HepG2 (cell line): ENCODE data around the gene ANAPC2. TPM values are rescaled to one million over a fixed set of nuclear protein-coding genes. Genes with fewer than 3 reads are reported as not detected.

Source experiments
- HNRNPUL1 ChIP-seq: fragments of 200-400 bp; formaldehyde crosslinking; IDR thresholded peaks from 2 replicates; pipeline ENCODE4 v1.6.1; 2017; ENCODE audit warnings: low read depth, mild to moderate bottlenecking, low read length, moderate library complexity
- MIER2 ChIP-seq: IDR thresholded peaks from 2 replicates; pipeline ENCODE4 v1.6.1; 2016; ENCODE audit warnings: missing biosample characterization, missing genetic modification reagents
- NCOA2 ChIP-seq: sonication (generic); formaldehyde crosslinking; IDR thresholded peaks from 2 replicates; pipeline ENCODE4 v1.8.0; 2022; ENCODE audit warnings: inconsistent platforms
- RFXAP ChIP-seq: sonication (generic); formaldehyde crosslinking; IDR thresholded peaks from 2 replicates; pipeline ENCODE4 v1.4.0; 2020; ENCODE audit warnings: missing genetic modification reagents, borderline replicate concordance
- SNRNP70 ChIP-seq: fragments of 200-400 bp; formaldehyde crosslinking; IDR thresholded peaks from 2 replicates; pipeline ENCODE4 v1.6.1; 2017; ENCODE audit warnings: mild to moderate bottlenecking, low read depth, low read length, moderate library complexity
- ZKSCAN8 ChIP-seq: IDR thresholded peaks from 2 replicates; pipeline ENCODE4 v1.6.1; 2016; ENCODE audit warnings: borderline replicate concordance, missing genetic modification reagents, missing compliant biosample characterization
- ZNF343 ChIP-seq: sonication (generic); formaldehyde crosslinking; IDR thresholded peaks from 2 replicates; pipeline ENCODE4 v1.4.0; 2020; ENCODE audit warnings: mild to moderate bottlenecking, missing genetic modification reagents
- ZNF350 ChIP-seq: sonication (generic); formaldehyde crosslinking; IDR thresholded peaks from 2 replicates; pipeline ENCODE4 v1.4.0; 2020; ENCODE audit warnings: mild to moderate bottlenecking, low read depth, missing genetic modification reagents, borderline replicate concordance
- ZNF567 ChIP-seq: sonication (generic); formaldehyde crosslinking; IDR thresholded peaks from 2 replicates; pipeline ENCODE4 v1.8.1; 2023; ENCODE audit warnings: mild to moderate bottlenecking, missing genetic modification reagents, borderline replicate concordance
- ZNF737 ChIP-seq: sonication (generic); formaldehyde crosslinking; IDR thresholded peaks from 2 replicates; pipeline ENCODE4 v1.5.0; 2020; ENCODE audit warnings: missing genetic modification reagents, mild to moderate bottlenecking, borderline replicate concordance
- ZNF891 ChIP-seq: sonication (generic); formaldehyde crosslinking; IDR thresholded peaks from 2 replicates; pipeline ENCODE4 v1.5.0; 2020; ENCODE audit warnings: mild to moderate bottlenecking, missing genetic modification reagents
- ZSCAN29 ChIP-seq: sonication (generic); formaldehyde crosslinking; conservative IDR thresholded peaks from 2 replicates; pipeline ENCODE4 v1.4.0; 2020; ENCODE audit warnings: mild to moderate bottlenecking, missing genetic modification reagents
- polyA plus RNA-seq, 8 experiments: library from polyadenylated mRNA; depleted of rRNA in 3 of 8; stranded (reverse) in 7 of 8; unstranded in 1 of 8; fragments of >200 nt; fragmentation: Illumina TruSeq in 4 of 8; extraction: Trizol in 4 of 8; gene quantifications; 2 replicates each; pipeline versions ENCODE4 v1.2.1 to v1.2.3, GENCODE V29; 2011 to 2016; ENCODE audit warnings: low read depth in 4 of 8, missing spikeins in 1 of 8, mixed read lengths in 1 of 8; ENCODE audit not compliant: insufficient read depth in 1 of 8
- total RNA-seq, 5 experiments: library from RNA; depleted of rRNA; stranded (reverse); fragments of >200 nt; fragmentation: Illumina TruSeq; extraction: Trizol; gene quantifications; 2 replicates each; pipeline ENCODE4 v1.2.3, GENCODE V29; 2016; ENCODE audit warnings: low read depth in 1 of 5
- TF ChIP-seq, protein P1 (sequence below): sonication (generic); formaldehyde crosslinking; IDR thresholded peaks from 2 replicates; pipeline ENCODE4 v1.4.0; 2020; ENCODE audit warnings: missing genetic modification reagents, borderline replicate concordance
- TF ChIP-seq, protein P2 (sequence below), 2 experiments: sonication (generic) in 1 of 2; formaldehyde crosslinking in 1 of 2; IDR thresholded peaks; 2 replicates each; pipeline versions ENCODE4 v1.4.0 to v1.6.1; 2016 to 2020; ENCODE audit warnings: borderline replicate concordance in 1 of 2, low read depth in 1 of 2, mild to moderate bottlenecking in 1 of 2, missing genetic modification reagents in 1 of 2
- TF ChIP-seq, protein P3 (sequence below), 2 experiments: sonication (generic) in 1 of 2; formaldehyde crosslinking in 1 of 2; IDR thresholded peaks; 2 replicates each; pipeline versions ENCODE4 v1.4.0 to v1.6.1; 2018 to 2020; ENCODE audit warnings: missing genetic modification reagents in 2 of 2, borderline replicate concordance in 1 of 2, low read depth in 1 of 2, mild to moderate bottlenecking in 1 of 2, missing biosample characterization in 1 of 2

The ANAPC2 gene
- total and polyA plus RNA-seq, 2 of the 13 experiments (the other 11 are each of a cell fraction or from before 2014, with no cell fraction given) = 12.3 to 15.4 TPM

DNA sequence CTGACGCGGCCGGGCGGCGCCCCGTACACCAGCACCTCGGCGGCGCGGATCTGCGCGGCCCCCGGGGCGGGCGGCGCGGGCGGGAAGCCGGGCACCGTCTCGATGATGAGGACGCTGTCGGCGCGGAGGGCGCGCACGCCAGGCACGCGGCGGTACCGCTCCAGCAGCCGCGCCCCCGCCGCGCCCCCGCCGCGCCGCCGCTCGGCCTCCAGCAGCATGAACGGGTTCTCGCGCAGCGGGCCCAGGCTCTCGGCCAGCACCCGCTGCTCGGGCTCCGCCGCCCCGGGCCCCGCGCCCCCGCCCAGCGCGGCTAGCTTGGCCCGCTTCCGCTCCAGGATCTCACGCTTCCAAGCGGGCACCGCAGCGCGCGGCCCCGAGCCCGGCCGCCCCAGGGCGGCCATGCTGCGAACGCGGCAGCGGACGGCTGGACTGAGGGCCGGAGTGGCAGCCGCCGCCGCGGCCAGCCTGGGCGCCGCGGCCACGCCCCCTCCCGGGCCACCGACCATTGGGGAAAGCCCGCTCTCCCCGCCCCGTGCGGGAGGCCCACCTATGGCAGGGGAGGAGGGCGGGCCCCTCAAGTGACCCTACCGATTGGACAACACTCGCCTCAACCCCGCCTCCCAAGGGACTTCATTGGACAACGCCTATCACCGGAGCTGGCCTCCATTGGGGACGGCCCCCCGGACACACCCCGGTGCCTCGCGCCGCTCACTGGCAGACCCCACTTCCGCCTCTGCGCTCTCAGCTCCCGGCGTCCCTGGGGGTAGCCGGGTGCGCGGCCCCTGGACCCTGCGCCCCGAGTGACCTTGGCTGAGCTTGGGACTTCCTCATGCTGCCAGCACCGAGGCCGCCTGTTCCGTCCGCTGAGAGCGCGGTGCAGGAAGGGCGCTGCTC lies 12.2 kb upstream of the ANAPC2 start, which contains the start of gene TPRN (continued):
- TF ChIP-seq, protein P1, sequence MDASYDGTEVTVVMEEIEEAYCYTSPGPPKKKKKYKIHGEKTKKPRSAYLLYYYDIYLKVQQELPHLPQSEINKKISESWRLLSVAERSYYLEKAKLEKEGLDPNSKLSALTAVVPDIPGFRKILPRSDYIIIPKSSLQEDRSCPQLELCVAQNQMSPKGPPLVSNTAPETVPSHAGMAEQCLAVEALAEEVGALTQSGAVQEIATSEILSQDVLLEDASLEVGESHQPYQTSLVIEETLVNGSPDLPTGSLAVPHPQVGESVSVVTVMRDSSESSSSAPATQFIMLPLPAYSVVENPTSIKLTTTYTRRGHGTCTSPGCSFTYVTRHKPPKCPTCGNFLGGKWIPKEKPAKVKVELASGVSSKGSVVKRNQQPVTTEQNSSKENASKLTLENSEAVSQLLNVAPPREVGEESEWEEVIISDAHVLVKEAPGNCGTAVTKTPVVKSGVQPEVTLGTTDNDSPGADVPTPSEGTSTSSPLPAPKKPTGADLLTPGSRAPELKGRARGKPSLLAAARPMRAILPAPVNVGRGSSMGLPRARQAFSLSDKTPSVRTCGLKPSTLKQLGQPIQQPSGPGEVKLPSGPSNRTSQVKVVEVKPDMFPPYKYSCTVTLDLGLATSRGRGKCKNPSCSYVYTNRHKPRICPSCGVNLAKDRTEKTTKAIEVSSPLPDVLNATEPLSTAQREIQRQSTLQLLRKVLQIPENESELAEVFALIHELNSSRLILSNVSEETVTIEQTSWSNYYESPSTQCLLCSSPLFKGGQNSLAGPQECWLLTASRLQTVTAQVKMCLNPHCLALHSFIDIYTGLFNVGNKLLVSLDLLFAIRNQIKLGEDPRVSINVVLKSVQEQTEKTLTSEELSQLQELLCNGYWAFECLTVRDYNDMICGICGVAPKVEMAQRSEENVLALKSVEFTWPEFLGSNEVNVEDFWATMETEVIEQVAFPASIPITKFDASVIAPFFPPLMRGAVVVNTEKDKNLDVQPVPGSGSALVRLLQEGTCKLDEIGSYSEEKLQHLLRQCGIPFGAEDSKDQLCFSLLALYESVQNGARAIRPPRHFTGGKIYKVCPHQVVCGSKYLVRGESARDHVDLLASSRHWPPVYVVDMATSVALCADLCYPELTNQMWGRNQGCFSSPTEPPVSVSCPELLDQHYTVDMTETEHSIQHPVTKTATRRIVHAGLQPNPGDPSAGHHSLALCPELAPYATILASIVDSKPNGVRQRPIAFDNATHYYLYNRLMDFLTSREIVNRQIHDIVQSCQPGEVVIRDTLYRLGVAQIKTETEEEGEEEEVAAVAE (CRISPR knock-in tag) = peak; percentile 88; the same call in 1 of the 2 replicates
- TF ChIP-seq, protein P2, sequence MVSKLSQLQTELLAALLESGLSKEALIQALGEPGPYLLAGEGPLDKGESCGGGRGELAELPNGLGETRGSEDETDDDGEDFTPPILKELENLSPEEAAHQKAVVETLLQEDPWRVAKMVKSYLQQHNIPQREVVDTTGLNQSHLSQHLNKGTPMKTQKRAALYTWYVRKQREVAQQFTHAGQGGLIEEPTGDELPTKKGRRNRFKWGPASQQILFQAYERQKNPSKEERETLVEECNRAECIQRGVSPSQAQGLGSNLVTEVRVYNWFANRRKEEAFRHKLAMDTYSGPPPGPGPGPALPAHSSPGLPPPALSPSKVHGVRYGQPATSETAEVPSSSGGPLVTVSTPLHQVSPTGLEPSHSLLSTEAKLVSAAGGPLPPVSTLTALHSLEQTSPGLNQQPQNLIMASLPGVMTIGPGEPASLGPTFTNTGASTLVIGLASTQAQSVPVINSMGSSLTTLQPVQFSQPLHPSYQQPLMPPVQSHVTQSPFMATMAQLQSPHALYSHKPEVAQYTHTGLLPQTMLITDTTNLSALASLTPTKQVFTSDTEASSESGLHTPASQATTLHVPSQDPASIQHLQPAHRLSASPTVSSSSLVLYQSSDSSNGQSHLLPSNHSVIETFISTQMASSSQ (IDR thresholded peaks at IDR 0.05; ENCODE audit: low read depth) = no peak
- TF ChIP-seq, protein P2 (CRISPR knock-in tag; IDR thresholded peaks at IDR 0.05; ENCODE audit: borderline replicate concordance) = peak; percentile 61
- TF ChIP-seq MIER2 (0 out of 2 replicates have a peak, but pooled peaks have one; percentile 43), NCOA2 (CRISPR knock-in tag) (peak; percentile 52), ZKSCAN8 (peak; percentile 75; the same call in 1 of the 2 replicates), ZNF737 (no peak), ZNF567 (CRISPR knock-in tag) (0 out of 2 replicates have a peak, but pooled peaks have one; percentile 71), ZNF350 (CRISPR knock-in tag) (peak; percentile 80), HNRNPUL1 (no peak), ZNF891 (no peak), ZNF343 (peak; percentile 74; the same call in 1 of the 2 replicates), ZSCAN29 (CRISPR knock-in tag) (0 out of 2 replicates have a peak, but pooled peaks have one; percentile 50), SNRNP70 (no peak), RFXAP (peak; percentile 79)
- TF ChIP-seq, protein P3, sequence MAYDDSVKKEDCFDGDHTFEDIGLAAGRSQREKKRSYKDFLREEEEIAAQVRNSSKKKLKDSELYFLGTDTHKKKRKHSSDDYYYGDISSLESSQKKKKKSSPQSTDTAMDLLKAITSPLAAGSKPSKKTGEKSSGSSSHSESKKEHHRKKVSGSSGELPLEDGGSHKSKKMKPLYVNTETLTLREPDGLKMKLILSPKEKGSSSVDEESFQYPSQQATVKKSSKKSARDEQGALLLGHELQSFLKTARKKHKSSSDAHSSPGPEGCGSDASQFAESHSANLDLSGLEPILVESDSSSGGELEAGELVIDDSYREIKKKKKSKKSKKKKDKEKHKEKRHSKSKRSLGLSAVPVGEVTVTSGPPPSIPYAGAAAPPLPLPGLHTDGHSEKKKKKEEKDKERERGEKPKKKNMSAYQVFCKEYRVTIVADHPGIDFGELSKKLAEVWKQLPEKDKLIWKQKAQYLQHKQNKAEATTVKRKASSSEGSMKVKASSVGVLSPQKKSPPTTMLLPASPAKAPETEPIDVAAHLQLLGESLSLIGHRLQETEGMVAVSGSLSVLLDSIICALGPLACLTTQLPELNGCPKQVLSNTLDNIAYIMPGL (CRISPR knock-in tag; IDR thresholded peaks at IDR 0.05; ENCODE audit: borderline replicate concordance in 1 of 2, low read depth in 1 of 2) = peak; percentile 40 to 69; a peak in 2 of 4 replicates
